ENCODE results near the gene SLC5A1. TPM values are rescaled to one million over a fixed set of nuclear protein-coding genes. Genes with fewer than 3 reads are reported as not detected.

SLC5A1 gene
- total and polyA plus RNA-seq, 3 donors from 2014 or later: 3.5 to 4.8 (median 4.0) TPM

- H3K4me3 ChIP-seq: no peak overlapping the region
- TF ChIP-seq POLR2A (IDR thresholded peaks at IDR 0.05) (no peak), CTCF (IDR thresholded peaks at IDR 0.05) (no peak)
- H3K36me3 ChIP-seq (ENCODE audit: low read depth, missing control alignments): no peaks in the 10 kb centered on the region
- DNase-seq: no peak
- intact Hi-C loops (cut with DNase I; ENCODE audit: low total_unique reads): no loop called here
- no peaks in the 10 kb centered on the region for H3K27me3 ChIP-seq
- H3K9me3 ChIP-seq: no peaks in the 10 kb centered on the region
- no peaks in the 10 kb centered on the region for H3K4me1 ChIP-seq
- H3K27ac ChIP-seq: no peak overlapping the region
- WGBS, 2 donors: 74 to 86% methylated on average over 1 of the region's 1 CpG
These were observed 37.6 kb upstream of the SLC5A1 start for GRCh38 chr22:32005453-32005852.

GRCh38 chr22:32013200-32013599, 29.9 kb upstream of the SLC5A1 start:
- no peaks in the 10 kb centered on the region for H3K9me3 ChIP-seq
- no peaks in the 10 kb centered on the region for H3K27me3 ChIP-seq
- DNase-seq: no peak
- H3K27ac ChIP-seq: no peak overlapping the region
- H3K4me1 ChIP-seq: no peaks in the 10 kb centered on the region
- intact Hi-C loops (cut with DNase I; ENCODE audit: low total_unique reads): no loop called here
- TF ChIP-seq POLR2A (IDR thresholded peaks at IDR 0.05): no peak
- no peak for TF ChIP-seq CTCF (IDR thresholded peaks at IDR 0.05)
- H3K36me3 ChIP-seq (ENCODE audit: low read depth, missing control alignments): no peaks in the 10 kb centered on the region
- no peak overlapping the region for H3K4me3 ChIP-seq
- 100% methylated on average over 1 of the region's 1 CpG for WGBS, 2 donors

- TF ChIP-seq POLR2A (IDR thresholded peaks at IDR 0.05) (no peak), CTCF (IDR thresholded peaks at IDR 0.05) (no peak)
These were observed 27.0 kb upstream of the SLC5A1 start for GRCh38 chr22:32016081-32016480.

GRCh38 chr22:32018056-32018455, 25.0 kb upstream of the SLC5A1 start:
- DNase-seq: no peak
- no peaks in the 10 kb centered on the region for H3K27me3 ChIP-seq
- TF ChIP-seq CTCF (IDR thresholded peaks at IDR 0.05) (no peak), POLR2A (IDR thresholded peaks at IDR 0.05) (no peak)
- no peaks in the 10 kb centered on the region for H3K4me1 ChIP-seq
- H3K27ac ChIP-seq: no peak overlapping the region
- no peak overlapping the region for H3K4me3 ChIP-seq
- H3K9me3 ChIP-seq: no peaks in the 10 kb centered on the region
- intact Hi-C loops (cut with DNase I; ENCODE audit: low total_unique reads): no loop called here
- WGBS, 2 donors: 69 to 73% methylated on average over 2 of the region's 2 CpGs
- no peaks in the 10 kb centered on the region for H3K36me3 ChIP-seq (ENCODE audit: low read depth, missing control alignments)

More at GRCh38 chr22:32016081-32016480, 27.0 kb upstream of the SLC5A1 start:
- intact Hi-C loops (cut with DNase I; ENCODE audit: low total_unique reads): no loop called here
- Histone ChIP-seq H3K27me3 (no peaks in the 10 kb centered on the region), H3K36me3 (ENCODE audit: low read depth, missing control alignments) (no peaks in the 10 kb centered on the region), H3K4me3 (no peak overlapping the region), H3K4me1 (no peaks in the 10 kb centered on the region), H3K27ac (no peak overlapping the region), H3K9me3 (no peaks in the 10 kb centered on the region)
- no peak for DNase-seq
- WGBS, 2 donors: 90 to 93% methylated on average over 5 of the region's 5 CpGs

GRCh38 chr22:32020117-32020516, 22.9 kb upstream of the SLC5A1 start:
- H3K27ac ChIP-seq: no peak overlapping the region
- intact Hi-C loops (cut with DNase I; ENCODE audit: low total_unique reads): no loop called here
- H3K4me3 ChIP-seq: no peak overlapping the region
- no peak for TF ChIP-seq CTCF (IDR thresholded peaks at IDR 0.05)
- no peak for TF ChIP-seq POLR2A (IDR thresholded peaks at IDR 0.05)
- no peak for DNase-seq
- H3K4me1 ChIP-seq: no peaks in the 10 kb centered on the region
- no peaks in the 10 kb centered on the region for H3K27me3 ChIP-seq
- no peaks in the 10 kb centered on the region for H3K9me3 ChIP-seq
- no peaks in the 10 kb centered on the region for H3K36me3 ChIP-seq (ENCODE audit: low read depth, missing control alignments)
